ENCODE results near the gene PLEKHH2. TPM values are rescaled to one million over a fixed set of nuclear protein-coding genes. Genes with fewer than 3 reads are reported as not detected.

Gene PLEKHH2
- total RNA-seq, 4 donors from 2014 or later = 6.8 to 77.3 (median 11.5) TPM

DNA sequence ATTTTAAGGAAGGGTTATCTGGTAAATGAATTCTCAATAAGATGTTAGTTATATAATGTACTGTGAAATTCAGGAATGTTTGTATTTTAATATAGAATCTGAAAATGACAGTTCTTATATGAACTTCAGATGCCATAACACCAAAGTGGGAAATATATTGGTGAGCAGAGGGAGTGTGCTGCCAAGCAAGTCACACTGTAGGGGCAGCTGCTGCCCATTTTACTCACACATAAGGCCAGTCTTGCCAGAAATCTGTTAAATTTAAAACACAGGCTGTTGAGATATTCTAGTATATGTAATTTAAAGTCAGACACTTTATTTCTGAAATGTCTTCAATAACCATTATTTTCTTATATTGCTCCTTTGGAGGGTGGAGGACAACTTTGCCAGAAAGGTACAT, 73.8 kb downstream of the PLEKHH2 start:
- Histone ChIP-seq H3K27ac (no peak overlapping the region), H3K27me3 (no peaks in the 10 kb centered on the region), H3K36me3 (peaks cover 3% of the 10 kb centered on the region), H3K4me1 (peaks cover 5% of the 10 kb centered on the region), H3K9me3 (no peaks in the 10 kb centered on the region), H3K4me3 (no peak overlapping the region)
- DNase-seq (ENCODE audit: low spot score in 2 of 2) = no peak
- TF ChIP-seq, protein P1, sequence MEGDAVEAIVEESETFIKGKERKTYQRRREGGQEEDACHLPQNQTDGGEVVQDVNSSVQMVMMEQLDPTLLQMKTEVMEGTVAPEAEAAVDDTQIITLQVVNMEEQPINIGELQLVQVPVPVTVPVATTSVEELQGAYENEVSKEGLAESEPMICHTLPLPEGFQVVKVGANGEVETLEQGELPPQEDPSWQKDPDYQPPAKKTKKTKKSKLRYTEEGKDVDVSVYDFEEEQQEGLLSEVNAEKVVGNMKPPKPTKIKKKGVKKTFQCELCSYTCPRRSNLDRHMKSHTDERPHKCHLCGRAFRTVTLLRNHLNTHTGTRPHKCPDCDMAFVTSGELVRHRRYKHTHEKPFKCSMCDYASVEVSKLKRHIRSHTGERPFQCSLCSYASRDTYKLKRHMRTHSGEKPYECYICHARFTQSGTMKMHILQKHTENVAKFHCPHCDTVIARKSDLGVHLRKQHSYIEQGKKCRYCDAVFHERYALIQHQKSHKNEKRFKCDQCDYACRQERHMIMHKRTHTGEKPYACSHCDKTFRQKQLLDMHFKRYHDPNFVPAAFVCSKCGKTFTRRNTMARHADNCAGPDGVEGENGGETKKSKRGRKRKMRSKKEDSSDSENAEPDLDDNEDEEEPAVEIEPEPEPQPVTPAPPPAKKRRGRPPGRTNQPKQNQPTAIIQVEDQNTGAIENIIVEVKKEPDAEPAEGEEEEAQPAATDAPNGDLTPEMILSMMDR (IDR thresholded peaks at IDR 0.05) = no peak

DNA sequence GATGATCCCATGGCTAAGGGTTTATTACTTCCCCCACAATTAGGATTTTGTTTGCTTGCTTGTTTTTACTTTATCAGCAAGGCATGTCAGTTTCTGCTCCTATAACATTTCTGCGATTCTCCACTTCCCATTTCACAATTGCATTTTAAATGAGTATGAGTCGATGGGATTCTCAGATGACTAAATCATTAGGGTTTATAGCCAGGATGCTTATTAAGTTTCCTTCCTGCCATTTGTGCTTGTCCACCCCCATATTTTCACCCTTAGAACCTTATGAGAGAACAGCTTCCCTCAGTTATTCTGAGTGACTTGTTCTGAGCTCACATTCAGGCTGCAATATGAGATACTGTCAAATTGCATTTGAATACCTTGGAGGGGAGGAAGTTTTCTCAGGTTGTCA, 77.1 kb downstream of the PLEKHH2 start:
- Histone ChIP-seq H3K27me3 (no peaks in the 10 kb centered on the region), H3K36me3 (peaks cover 3% of the 10 kb centered on the region), H3K4me3 (no peak overlapping the region), H3K27ac (no peak overlapping the region), H3K9me3 (no peaks in the 10 kb centered on the region), H3K4me1 (no peaks in the 10 kb centered on the region)
- TF ChIP-seq, protein P1 (IDR thresholded peaks at IDR 0.05) = no peak
- TF ChIP-seq EP300 (IDR thresholded peaks at IDR 0.05) (no peak), POLR2A (IDR thresholded peaks at IDR 0.05) (no peak), POLR2AphosphoS5 (IDR thresholded peaks at IDR 0.05) (no peak)
- 51% methylated on average over 2 of the region's 2 CpGs for WGBS
- DNase-seq (ENCODE audit: low spot score in 2 of 2) = no peak

DNA sequence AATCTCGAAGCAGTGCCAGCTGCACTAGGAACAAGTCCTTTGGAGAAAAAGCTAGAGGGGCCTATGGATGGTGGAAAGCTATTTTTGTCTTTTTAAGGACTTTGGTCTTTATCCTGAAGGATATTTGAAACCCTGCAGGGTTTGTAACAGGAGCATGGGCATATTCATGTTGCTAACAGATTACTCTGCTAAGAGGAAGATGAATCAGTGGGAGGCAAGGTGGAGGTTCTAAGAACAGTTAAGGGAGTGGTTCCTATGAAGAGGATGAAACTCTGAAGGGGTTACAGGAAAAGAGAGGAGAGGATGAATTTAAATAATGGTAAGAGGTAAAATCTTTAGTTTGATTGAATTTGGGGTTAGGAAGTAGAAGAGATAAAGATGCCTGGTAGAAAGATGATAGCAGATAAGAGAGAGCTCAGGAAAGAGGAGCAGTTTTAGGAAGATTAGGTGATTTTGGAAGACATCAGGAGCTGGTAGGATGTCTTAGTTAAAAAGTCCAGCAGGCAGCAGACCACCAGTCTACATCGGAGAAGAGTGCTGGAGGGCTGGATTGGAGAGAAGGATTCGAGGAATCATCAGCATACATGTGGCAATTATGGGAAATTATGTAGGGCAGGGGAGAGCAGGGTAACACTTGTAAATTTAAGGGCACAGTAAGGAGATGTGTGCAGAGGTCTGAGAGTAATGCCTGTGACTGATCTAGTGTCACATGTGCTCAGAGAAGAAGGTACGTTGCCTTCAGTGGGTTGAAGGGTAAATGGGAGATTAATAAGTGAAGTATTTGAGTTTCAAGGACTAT, 78.4 kb downstream of the PLEKHH2 start:
- Histone ChIP-seq H3K9me3 (no peaks in the 10 kb centered on the region), H3K27me3 (no peaks in the 10 kb centered on the region), H3K4me3 (no peak overlapping the region), H3K4me1 (no peaks in the 10 kb centered on the region), H3K27ac (no peak overlapping the region), H3K36me3 (peaks cover 3% of the 10 kb centered on the region)
- no peak for DNase-seq (ENCODE audit: low spot score in 2 of 2)
- WGBS = 85% methylated on average over 4 of the region's 4 CpGs
- TF ChIP-seq, protein P1 (IDR thresholded peaks at IDR 0.05) = no peak
- no peak for TF ChIP-seq EP300 (IDR thresholded peaks at IDR 0.05)
- no peak for TF ChIP-seq POLR2AphosphoS5 (IDR thresholded peaks at IDR 0.05)
- no peak for TF ChIP-seq POLR2A (IDR thresholded peaks at IDR 0.05)

DNA sequence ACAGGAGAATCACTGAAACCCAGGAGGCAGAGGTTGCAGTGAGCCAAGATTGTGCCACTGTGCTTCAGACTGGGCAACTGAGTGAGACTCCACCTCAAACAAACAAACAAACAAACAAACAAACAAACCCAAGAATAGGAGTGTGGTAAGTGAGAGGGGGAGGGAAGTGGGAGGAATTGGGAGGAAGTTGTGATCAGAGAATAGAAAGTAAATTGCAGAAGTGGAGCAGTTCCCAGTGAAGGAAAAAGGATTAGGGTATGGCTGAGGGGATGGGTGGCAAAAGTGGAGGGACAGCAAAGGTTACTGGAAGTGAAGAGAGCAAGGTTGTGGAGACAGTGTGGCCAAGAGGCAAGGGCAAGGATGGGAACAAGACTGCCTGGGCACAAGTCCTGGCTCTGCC, 80.3 kb downstream of the PLEKHH2 start:
- H3K4me1 ChIP-seq = no peaks in the 10 kb centered on the region
- H3K27ac ChIP-seq = no peak overlapping the region
- H3K9me3 ChIP-seq = no peaks in the 10 kb centered on the region
- TF ChIP-seq EP300 (IDR thresholded peaks at IDR 0.05) (no peak), POLR2AphosphoS5 (IDR thresholded peaks at IDR 0.05) (no peak), POLR2A (IDR thresholded peaks at IDR 0.05) (no peak)
- TF ChIP-seq, protein P1 (IDR thresholded peaks at IDR 0.05) = no peak
- no peaks in the 10 kb centered on the region for H3K27me3 ChIP-seq
- DNase-seq (ENCODE audit: low spot score in 2 of 2) = no peak
- H3K36me3 ChIP-seq = no peaks in the 10 kb centered on the region
- no peak overlapping the region for H3K4me3 ChIP-seq

DNA sequence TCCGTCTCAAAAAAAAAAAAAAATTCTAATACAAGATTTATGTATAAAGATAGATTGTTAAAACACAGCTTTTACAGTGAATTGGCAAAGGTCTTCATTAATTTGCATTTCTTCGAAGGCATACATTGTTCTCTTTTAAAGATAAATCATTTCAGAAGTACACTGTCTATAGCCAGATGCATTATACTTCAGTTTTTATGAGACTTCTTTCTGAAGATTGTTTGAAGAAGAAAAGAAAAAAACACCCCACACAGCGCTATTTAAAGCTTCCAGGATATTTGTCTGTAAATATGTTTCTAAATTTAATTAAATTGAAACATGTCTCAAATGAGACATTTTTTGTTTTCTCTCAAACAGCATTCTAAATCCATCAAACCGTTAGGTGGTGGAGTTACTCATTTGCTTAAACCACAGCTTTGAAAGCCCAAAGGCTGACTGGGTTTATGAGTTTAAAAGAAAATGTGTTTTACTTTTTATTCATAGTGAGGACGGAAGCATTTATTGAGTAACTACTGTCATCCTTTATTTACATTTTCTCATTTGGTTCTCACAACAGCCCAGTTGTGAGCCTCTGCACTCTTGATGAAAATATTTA, 81.6 kb downstream of the PLEKHH2 start:
- TF ChIP-seq POLR2A (IDR thresholded peaks at IDR 0.05) (no peak), EP300 (IDR thresholded peaks at IDR 0.05) (no peak), POLR2AphosphoS5 (IDR thresholded peaks at IDR 0.05) (no peak)
- TF ChIP-seq, protein P1 (IDR thresholded peaks at IDR 0.05) = no peak
- Histone ChIP-seq H3K27me3 (no peaks in the 10 kb centered on the region), H3K27ac (no peak overlapping the region), H3K36me3 (no peaks in the 10 kb centered on the region), H3K4me3 (no peak overlapping the region), H3K4me1 (no peaks in the 10 kb centered on the region), H3K9me3 (no peaks in the 10 kb centered on the region)
- no peak for DNase-seq (ENCODE audit: low spot score in 2 of 2)
- 75% methylated on average over 5 of the region's 5 CpGs for WGBS

Data from suprapubic skin (tissue), 4 donors.